Activated CD4-positive, alpha-beta T cell treated with anti-CD3 and anti-CD28 coated beads, Interleukin-2, amount 50 U/mL, for 48 hours (primary cell): Measurements from ENCODE around the gene HCFC1R1.
"Not testable (repeated sequence)": the region's sequence is repeated elsewhere in the genome, so short reads cannot be mapped to it uniquely, and the experiment has no call there.

Experiments
- DNase-seq, 2 experiments: peaks; one replicate each; pipeline ENCODE4 v3.0.0-alpha.2; 2020

HCFC1R1 gene, protein sequence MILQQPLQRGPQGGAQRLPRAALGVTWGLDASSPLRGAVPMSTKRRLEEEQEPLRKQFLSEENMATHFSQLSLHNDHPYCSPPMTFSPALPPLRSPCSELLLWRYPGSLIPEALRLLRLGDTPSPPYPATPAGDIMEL

DNA sequence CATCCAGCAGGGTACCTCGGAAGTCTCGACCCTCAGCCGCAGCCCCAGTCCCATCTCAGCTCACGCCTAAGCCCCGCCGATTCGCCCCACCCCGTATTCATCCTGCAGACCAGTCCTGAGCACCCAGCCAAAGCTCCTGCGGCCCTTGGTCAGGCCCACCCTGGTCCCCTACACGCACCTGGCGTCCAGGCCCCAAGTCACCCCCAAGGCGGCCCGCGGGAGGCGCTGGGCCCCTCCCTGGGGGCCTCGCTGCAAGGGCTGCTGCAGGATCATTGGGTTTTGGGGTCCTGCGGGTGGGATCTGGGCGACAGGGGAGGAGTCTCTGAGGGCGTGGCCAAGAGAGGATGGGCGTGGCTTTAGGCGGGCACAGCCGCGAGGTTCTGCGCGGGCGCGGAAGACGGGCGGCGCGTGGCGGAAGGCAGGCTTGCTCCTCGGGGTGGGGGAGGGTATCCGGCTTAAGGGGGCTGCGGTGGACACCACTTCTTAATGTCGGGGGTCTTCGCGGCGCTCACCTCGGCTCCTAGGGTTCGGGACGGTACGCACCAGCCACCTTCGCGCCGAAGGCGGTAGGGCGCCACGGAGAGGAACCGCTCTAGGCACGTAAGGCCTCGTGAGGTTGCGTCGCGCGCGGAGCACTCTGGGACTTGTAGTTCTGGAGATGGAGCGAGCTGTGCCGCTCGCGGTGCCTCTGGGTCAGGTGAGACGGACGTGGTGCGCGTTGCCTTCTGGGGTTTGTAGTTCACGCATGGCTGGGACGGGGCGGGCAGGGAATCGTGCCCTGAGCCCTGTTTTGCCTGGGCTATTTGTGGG lies at the start of gene HCFC1R1, which contains the start of gene THOC6:
Gene HCFC1R1 (minus strand): TSS at position 274 of the 810 bp plus-strand sequence. CDS start 1 bp downstream, at position 273.
Gene THOC6 (plus strand): TSS at position 367 of the 810 bp plus-strand sequence. CDS start 292 bp downstream, at position 659.
- DNase-seq, result peak; percentile 97 to 98

DNA sequence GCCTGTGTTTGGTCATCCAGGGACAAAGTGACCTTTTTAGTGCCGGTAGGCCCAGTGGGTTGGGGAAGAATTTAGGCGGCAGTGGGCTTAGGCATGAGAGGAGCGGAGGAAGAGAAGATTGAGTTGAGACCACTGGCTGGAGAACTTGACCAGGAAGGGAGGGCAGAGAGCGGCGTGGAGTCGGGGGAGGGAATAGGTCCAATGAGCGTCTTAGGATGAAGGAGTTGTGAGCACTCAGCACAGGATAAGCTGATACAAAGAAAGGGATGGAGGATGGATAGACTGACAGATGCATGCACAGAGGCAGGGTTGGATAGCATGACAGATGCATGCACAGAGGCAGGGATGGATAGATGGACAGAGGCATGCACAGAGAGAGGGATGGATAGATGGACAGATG lies 49.7 kb upstream of the HCFC1R1 start:
- no peak for DNase-seq

DNA sequence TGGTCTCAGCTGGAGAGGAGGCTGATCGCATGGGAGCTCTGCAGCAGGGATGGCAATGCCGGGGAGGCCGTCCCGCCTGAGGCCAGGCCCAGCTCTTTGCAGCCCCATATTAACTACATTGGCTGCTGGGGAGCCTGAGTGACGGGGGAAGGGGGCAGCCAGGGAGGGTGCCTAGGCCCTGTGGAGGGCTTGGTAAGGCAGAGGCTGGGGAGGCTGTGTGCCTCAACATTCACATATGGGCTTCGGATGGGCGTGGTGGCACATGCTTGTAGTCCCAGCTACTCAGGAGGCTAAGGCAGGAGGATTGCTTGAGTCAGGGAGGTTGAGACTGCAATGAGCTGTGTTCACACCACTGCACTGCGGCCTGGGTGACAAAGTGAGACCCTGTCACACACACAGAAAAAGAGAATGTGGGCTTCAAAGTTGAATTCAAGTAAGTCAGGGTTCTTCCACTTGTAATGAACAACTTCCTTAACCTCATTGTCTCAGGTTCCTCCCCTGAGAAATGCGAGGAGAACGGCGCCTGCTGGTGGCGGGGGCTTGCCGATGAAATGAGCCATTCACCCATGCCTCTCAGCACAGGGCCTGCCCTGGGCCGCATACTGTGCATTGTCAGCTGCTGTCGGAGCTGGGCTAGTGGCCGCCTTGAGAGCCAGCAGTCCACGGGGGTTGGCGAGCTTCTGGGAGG lies 49.0 kb upstream of the HCFC1R1 start:
- not testable (repeated sequence) for DNase-seq

GRCh38 chr16:3072148-3072547 lies 48.4 kb upstream of the HCFC1R1 start:
- peak; percentile 54 to 62 for DNase-seq

DNA sequence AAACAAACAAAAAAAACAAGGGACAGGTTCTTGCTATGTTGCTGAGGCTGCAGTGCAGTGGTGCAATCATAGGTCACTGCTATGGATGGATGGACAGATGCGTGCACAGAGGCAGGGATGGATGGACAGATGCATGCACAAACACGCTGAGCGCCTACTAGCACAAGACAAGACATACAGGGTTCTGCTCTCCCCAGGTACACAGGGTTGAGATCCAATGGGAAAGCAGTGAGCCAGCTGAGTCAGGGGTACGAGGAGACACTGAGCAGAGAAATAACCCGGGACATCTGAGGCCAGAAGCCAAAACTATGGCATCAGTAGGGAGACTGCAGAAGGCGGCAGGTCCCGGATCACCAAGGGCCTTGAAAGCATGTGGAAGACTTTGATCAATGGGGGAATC lies 47.9 kb upstream of the HCFC1R1 start:
- peak in 1 of 2 experiments; percentile 51 for DNase-seq

DNA sequence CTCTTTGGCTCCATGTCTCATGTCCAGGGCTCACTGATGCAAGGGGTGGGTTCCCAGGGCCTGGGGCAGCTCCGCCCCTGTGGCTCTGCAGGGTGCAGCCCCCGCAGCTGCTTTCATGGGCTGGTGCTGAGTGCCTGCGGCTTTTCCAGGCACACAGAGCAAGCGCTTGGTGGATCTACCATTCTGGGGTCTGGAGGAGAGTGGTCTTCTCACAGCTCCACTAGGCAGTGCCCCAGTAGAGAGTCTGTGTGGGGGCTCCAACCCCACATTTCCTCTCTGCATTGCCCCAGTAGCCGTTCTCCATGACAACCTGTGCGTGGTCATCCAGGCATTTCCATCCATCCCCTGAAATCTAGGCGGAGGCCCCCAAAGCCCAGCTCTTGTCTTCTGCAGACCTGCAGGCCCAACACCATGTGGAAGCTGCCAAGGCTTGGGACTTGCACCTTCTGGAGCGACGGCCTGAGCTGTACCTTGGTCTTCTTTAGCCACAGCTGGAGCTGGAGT lies 46.9 kb upstream of the HCFC1R1 start:
- peak; percentile 55 to 64 for DNase-seq

GRCh38 chr16:3069146-3069545 lies 45.4 kb upstream of the HCFC1R1 start:
- not testable (repeated sequence) for DNase-seq

GRCh38 chr16:3068487-3068886 lies 44.7 kb upstream of the HCFC1R1 start:
- no peak for DNase-seq

DNA sequence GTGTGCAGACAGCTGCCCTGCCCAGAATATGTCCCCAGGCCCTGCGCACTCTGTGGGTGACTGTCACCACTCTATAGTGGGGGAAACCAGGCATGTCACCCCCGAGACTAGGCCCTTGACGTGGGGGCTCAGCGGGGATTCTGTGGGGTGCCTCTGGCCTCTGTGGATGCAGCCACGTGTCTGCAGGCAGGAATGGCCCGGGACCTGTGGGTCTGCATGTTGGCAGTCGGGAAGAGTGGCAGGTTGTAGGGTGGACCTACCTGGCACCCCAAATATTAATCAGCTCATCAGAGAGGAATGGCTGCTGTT lies 42.7 kb upstream of the HCFC1R1 start:
- DNase-seq, result peak in 1 of 2 experiments; percentile 37

DNA sequence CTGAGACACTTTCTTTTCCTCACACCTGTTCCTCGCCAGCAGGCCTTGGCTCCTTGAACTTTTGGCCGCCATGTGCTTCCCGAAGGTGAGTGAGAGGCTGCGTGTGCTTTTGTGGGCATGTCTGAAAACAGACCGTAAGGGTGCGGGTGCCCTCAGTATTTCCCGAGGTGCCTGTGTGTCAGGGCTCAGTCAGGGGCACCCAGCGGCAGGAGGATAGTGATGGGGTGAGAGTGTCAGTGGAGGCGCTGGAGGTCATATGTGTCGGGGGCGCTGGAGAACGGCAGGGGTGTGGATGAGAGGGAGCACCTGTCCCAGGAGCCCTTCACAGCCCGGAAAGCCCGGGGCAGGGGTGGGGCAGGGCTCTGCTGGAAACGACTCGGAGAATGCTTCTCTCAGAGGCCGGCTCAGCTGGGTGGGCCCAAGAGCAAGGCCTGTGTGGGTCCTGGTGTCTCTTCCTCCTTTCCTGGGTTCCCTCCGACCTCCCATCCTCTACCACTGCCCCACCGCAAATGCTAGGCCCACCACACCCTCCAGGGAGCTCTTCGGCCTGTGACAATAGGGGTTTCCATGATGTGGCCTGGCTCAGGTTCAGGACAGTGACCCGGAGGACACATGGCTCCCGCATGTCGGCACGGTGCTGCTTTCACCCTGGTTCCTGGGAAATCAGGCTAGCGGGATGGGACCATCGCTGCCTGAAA lies 42.1 kb upstream of the HCFC1R1 start:
- peak in 1 of 2 experiments; percentile 46 for DNase-seq

- peak; percentile 85 to 89 for DNase-seq
Observed at GRCh38 chr16:3065069-3065741, 41.5 kb upstream of the HCFC1R1 start, which contains the start of gene IL32. Gene IL32 (plus strand): TSS chr16:3065640. CDS start chr16:3065812, 172 bp downstream.

DNA sequence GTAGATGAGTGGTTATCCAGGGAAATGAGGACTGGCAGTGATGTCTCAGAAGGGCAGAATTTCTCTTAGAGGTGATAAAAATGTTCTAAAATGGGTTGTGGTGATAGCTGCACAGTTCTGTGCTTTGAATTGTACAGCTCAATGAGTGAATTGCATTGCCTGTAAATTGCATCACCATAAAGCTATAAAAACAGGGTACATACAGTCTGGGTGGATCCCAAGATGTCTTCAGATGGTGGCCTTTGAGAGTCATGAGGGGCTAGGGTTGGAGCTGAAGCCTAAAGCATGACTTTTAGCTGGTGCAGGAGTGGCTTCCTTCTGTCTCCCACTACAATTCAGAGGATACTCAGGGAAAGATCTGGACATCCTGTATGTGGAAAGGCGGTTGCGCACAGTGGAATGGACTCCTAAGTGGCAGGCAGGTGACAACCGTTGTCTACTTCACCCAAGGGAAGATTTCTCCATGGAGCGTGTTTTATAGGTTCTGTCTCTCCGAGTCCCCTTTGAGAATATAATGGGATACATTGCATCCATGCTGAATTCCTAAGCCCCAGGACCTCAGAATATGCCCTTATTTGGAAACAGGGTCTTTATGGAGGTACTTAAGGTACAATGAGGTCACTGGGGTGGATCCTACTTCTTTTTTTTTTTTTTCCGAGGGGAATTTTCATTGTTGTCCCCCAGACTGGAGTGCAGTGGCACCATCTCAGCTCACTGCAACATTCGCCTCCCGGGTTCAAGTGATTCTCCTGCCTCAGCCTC lies 40.1 kb upstream of the HCFC1R1 start:
- DNase-seq, result no peak

DNA sequence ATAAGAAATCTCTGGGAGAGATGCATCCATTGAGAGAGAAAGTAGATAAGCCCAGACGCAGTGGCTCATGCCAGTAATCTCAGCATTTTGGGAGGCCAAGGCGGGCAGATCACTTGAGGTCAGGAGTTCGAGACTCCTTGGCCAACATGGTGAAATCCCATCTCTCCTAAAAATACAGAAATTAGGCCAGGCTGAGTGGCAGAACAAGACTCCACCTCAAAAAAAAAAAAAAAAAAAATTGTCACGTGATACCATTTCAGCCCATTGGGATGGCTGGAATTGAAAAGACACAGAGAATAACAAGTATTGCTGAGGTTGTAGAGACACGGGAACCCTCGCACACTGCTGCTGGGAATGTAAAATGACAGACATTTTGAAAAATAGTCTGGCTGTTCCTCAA lies 38.8 kb upstream of the HCFC1R1 start:
- DNase-seq, result no peak

- DNase-seq, result no peak
Observed at GRCh38 chr16:3060339-3061127, 36.8 kb upstream of the HCFC1R1 start.

DNA sequence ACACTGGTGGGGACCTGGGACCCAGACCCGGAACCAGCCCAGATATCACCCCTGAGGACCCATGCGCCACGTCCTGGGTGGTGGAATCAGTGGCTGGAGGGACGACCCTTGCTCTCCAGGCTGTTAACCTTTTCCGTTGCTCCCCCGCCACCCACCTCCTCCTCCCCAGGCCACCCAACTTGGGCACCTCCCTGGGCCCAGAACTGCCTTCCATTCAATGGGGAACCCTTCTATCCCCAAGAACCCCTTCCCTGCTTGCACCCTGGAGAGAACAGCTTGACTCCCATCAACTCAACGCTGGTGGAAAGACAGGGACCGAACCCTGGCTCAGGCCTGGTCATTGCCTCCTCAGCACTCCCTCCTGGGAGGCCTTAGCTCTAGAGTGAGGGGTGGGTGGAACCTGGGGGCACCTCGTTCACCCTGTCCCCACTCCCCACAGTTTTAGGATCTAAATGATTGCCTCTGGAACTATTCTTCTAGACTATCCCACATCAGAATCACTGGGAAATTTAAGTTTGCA lies 36.0 kb upstream of the HCFC1R1 start:
- no peak for DNase-seq

GRCh38 chr16:3059041-3059722 lies 35.4 kb upstream of the HCFC1R1 start:
- peak; percentile 89 to 90 for DNase-seq

GRCh38 chr16:3058139-3059030 lies 34.6 kb upstream of the HCFC1R1 start:
- peak; percentile 59 to 66 for DNase-seq
